Keratinocyte (primary cell): ENCODE measurements around the gene PTBP2. TPM values are rescaled to one million over a fixed set of nuclear protein-coding genes. Genes with fewer than 3 reads are reported as not detected.

Source experiments
- DNase-seq: peaks from one replicate; pipeline ENCODE4 v3.0.0-alpha.2; 2011; ENCODE audit warnings: low read depth, missing footprints, low spot score
- FAIRE-seq: peaks from 2 replicates; lab custom pipeline; 2011; peaks lifted over from hg19 to GRCh38; lab: Jason Lieb, UNC
- H2AFZ ChIP-seq: 2 replicates; pipeline ENCODE4 v1.6.0; 2012; ENCODE audit warnings: low read length, control low read depth, inconsistent platforms; ENCODE audit not compliant: control insufficient read depth
- H3K27ac ChIP-seq: 2 replicates; pipeline ENCODE4 v1.5.1; 2011; ENCODE audit warnings: low read length; ENCODE audit not compliant: control insufficient read depth, insufficient read depth
- H3K27me3 ChIP-seq: 3 replicates; pipeline ENCODE4 v1.6.0; 2011; ENCODE audit warnings: low read length; ENCODE audit not compliant: control insufficient read depth, insufficient read depth; ENCODE audit errors: extremely low read depth
- H3K36me3 ChIP-seq, 2 experiments: 2 replicates in 1 of 2; 3 replicates in 1 of 2; pipeline ENCODE4 v1.5.1; 2011; ENCODE audit warnings: low read length in 2 of 2, mild to moderate bottlenecking in 1 of 2; ENCODE audit not compliant: control insufficient read depth in 2 of 2, insufficient read depth in 2 of 2; ENCODE audit errors: extremely low read depth in 1 of 2
- H3K4me1 ChIP-seq: 3 replicates; pipeline ENCODE4 v1.5.1; 2011; ENCODE audit warnings: low read length; ENCODE audit not compliant: control insufficient read depth, insufficient read depth; ENCODE audit errors: extremely low read depth
- H3K4me2 ChIP-seq: 3 replicates; pipeline ENCODE4 v1.6.0; 2011; ENCODE audit warnings: low read depth, low read length; ENCODE audit not compliant: control insufficient read depth, insufficient read depth; ENCODE audit errors: extremely low read depth
- H3K4me3 ChIP-seq, 3 experiments: fragments of 200-600 bp in 1 of 3; sonication (generic) in 1 of 3; 2 replicates in 2 of 3; 3 replicates in 1 of 3; pipeline ENCODE4 v1.5.1; 2011 to 2016; ENCODE audit warnings: low read length in 3 of 3, mild to moderate bottlenecking in 3 of 3, control low read depth in 2 of 3, inconsistent platforms in 1 of 3, low read depth in 1 of 3, mixed read lengths in 1 of 3, mixed run types in 1 of 3, moderate library complexity in 1 of 3; ENCODE audit not compliant: control insufficient read depth in 2 of 3, insufficient read depth in 2 of 3; ENCODE audit errors: extremely low read depth in 1 of 3
- H3K79me2 ChIP-seq: 2 replicates; pipeline ENCODE4 v1.6.0; 2012; ENCODE audit warnings: low read length; ENCODE audit not compliant: control insufficient read depth, insufficient read depth
- H3K9ac ChIP-seq: 3 replicates; pipeline ENCODE4 v1.6.0; 2011; ENCODE audit warnings: low read length; ENCODE audit not compliant: control insufficient read depth, insufficient read depth; ENCODE audit errors: extremely low read depth
- H3K9me1 ChIP-seq: 3 replicates; pipeline ENCODE4 v1.6.0; 2011; ENCODE audit warnings: low read length; ENCODE audit not compliant: control insufficient read depth, insufficient read depth; ENCODE audit errors: extremely low read depth
- H3K9me3 ChIP-seq: 2 replicates; pipeline ENCODE4 v1.5.1; 2012; ENCODE audit warnings: low read depth, low read length; ENCODE audit not compliant: control insufficient read depth
- H4K20me1 ChIP-seq: 3 replicates; pipeline ENCODE4 v1.6.0; 2011; ENCODE audit warnings: low read length; ENCODE audit not compliant: control insufficient read depth, insufficient read depth; ENCODE audit errors: extremely low read depth
- EZH2 ChIP-seq: IDR thresholded peaks from one replicate; pipeline ENCODE4 v1.6.1; 2012; ENCODE audit warnings: inconsistent platforms, mild to moderate bottlenecking, low read length, moderate library complexity
- dilution Hi-C: fragments of 300-500 bp; cut with MboI; formaldehyde crosslinking; loops from one replicate; pipeline ENCODE4 v1.7.0; 2020; ENCODE audit warnings: low sequenced_read_pairs; ENCODE audit not compliant: extremely low pct_ligation_motif_present
- polyA plus RNA-seq, 5 experiments: library from polyadenylated mRNA; depleted of rRNA in 3 of 5; stranded (reverse) in 3 of 5; stranded (forward) in 1 of 5; unstranded in 1 of 5; fragments of >200 nt; gene quantifications; 1 replicate in 1 of 5; 2 replicates in 3 of 5; 3 replicates in 1 of 5; pipeline versions ENCODE4 v1.2.1 to v1.2.3, GENCODE V29; 2011 to 2012; ENCODE audit warnings: missing spikeins in 2 of 5, low read depth in 1 of 5, low replicate concordance in 1 of 5
- TF ChIP-seq, protein P1 (sequence below), 3 experiments: IDR thresholded peaks in 1 of 3; conservative IDR thresholded peaks in 1 of 3; optimal IDR thresholded peaks in 1 of 3; 2 replicates in 2 of 3; 3 replicates in 1 of 3; pipeline versions ENCODE3 to v1.5.1; 2011; ENCODE audit warnings: low read length in 3 of 3, mild to moderate bottlenecking in 3 of 3, moderate library complexity in 2 of 3, control low read depth in 1 of 3, inconsistent platforms in 1 of 3; ENCODE audit not compliant: insufficient read depth in 2 of 3; ENCODE audit errors: extremely low read depth in 1 of 3

The PTBP2 gene
- polyA plus RNA-seq, 1 donor (not counting 4 experiments of a cell fraction or from before 2014, with no cell fraction given): 9.5 TPM

DNA sequence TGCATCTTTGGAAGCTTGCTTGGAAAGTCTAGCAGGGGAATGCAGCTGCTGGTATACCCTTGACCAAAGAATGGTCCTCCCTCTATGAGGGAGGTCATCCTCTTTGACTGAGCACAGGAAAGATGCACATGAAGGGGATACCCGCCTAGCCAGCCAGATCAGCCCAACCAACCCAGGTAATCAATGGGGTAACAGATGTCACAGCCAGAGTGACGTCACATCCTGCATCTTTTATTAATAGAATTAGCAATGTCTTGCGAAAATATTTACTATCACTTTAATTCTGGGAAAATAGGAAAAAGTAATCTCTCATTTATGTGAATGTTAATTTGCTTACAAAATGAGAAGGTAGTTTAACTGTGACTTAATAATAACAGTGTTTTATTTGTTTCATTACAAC lies 25.6 kb upstream of the PTBP2 start:
- no peaks in the 10 kb centered on the region for H3K27me3 ChIP-seq
- no peak for TF ChIP-seq EZH2
- TF ChIP-seq, protein P1, sequence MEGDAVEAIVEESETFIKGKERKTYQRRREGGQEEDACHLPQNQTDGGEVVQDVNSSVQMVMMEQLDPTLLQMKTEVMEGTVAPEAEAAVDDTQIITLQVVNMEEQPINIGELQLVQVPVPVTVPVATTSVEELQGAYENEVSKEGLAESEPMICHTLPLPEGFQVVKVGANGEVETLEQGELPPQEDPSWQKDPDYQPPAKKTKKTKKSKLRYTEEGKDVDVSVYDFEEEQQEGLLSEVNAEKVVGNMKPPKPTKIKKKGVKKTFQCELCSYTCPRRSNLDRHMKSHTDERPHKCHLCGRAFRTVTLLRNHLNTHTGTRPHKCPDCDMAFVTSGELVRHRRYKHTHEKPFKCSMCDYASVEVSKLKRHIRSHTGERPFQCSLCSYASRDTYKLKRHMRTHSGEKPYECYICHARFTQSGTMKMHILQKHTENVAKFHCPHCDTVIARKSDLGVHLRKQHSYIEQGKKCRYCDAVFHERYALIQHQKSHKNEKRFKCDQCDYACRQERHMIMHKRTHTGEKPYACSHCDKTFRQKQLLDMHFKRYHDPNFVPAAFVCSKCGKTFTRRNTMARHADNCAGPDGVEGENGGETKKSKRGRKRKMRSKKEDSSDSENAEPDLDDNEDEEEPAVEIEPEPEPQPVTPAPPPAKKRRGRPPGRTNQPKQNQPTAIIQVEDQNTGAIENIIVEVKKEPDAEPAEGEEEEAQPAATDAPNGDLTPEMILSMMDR (optimal IDR thresholded peaks at IDR 0.05 in 1 of 3, IDR thresholded peaks at IDR 0.05 in 1 of 3, conservative IDR thresholded peaks at IDR 0.05 in 1 of 3; ENCODE audit: extremely low read depth in 1 of 3, insufficient read depth in 2 of 3, low read length in 3 of 3): no peak
- dilution Hi-C loops: no loop called here

DNA sequence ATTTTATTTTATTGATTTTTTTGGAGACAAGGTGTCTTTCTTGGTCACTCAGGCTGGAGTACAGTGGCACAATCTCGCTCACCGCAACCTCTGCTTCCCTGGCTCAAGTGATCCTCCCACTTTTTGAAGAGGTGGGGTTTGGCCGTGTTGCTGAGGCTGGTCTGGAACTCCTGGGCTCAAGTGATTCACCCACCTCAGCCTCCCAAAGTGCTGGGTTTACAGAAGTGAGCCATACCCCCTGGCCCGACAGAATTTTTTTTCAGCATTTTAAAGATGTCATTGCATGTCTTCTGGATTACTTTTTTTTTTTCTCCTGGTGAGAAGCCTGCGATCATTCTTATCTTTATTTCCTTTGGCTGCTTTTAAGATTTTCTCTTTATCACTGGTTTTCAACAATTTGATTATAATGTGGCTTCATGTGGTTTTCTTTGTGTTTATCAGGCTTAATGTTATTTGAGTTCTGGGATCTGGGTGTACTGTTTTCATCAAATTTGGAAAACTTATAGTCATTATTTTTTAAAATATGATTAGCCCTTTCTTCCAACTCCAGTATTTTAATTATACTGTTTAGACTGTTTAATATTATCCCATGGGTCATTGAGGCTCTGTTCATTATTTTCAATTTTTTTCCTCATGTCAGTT lies 23.1 kb upstream of the PTBP2 start:
- H3K27me3 ChIP-seq: no peaks in the 10 kb centered on the region
- no peak overlapping the region for H3K4me2 ChIP-seq
- H3K9me1 ChIP-seq: no peaks in the 10 kb centered on the region
- dilution Hi-C loops: no loop called here
- no peaks in the 10 kb centered on the region for H3K79me2 ChIP-seq
- H2AFZ ChIP-seq: no peak overlapping the region
- H3K36me3 ChIP-seq: no peaks in the 10 kb centered on the region
- H3K9me3 ChIP-seq: no peaks in the 10 kb centered on the region
- H3K9ac ChIP-seq: no peak overlapping the region
- DNase-seq (no peak), FAIRE-seq (no peak)
- H3K4me1 ChIP-seq: no peaks in the 10 kb centered on the region
- no peaks in the 10 kb centered on the region for H4K20me1 ChIP-seq
- no peak overlapping the region for H3K27ac ChIP-seq
- H3K4me3 ChIP-seq: no peak overlapping the region
- no peak for TF ChIP-seq EZH2
- TF ChIP-seq, protein P1 (optimal IDR thresholded peaks at IDR 0.05 in 1 of 3, IDR thresholded peaks at IDR 0.05 in 1 of 3, conservative IDR thresholded peaks at IDR 0.05 in 1 of 3; ENCODE audit: extremely low read depth in 1 of 3, insufficient read depth in 2 of 3, low read length in 3 of 3): no peak

More for the DNA sequence above, 25.6 kb upstream of the PTBP2 start:
- Histone ChIP-seq H3K79me2 (no peaks in the 10 kb centered on the region), H3K9me3 (no peaks in the 10 kb centered on the region), H3K9ac (no peak overlapping the region), H3K4me2 (no peak overlapping the region), H3K36me3 (no peaks in the 10 kb centered on the region), H3K4me3 (no peak overlapping the region), H3K9me1 (no peaks in the 10 kb centered on the region), H4K20me1 (no peaks in the 10 kb centered on the region), H2AFZ (no peak overlapping the region), H3K27ac (no peak overlapping the region), H3K4me1 (no peaks in the 10 kb centered on the region)
- FAIRE-seq (no peak), DNase-seq (no peak)
